H1 (cell line): ENCODE results near the gene KCNB1. TPM values are rescaled to one million over a fixed set of nuclear protein-coding genes. Genes with fewer than 3 reads are reported as not detected.

Experiments
- CTCF ChIA-PET: fragments of 300-600 bp; sonication (Branson Sonifier 250); formaldehyde crosslinking; loops from one replicate; lab custom pipeline; 2021; ENCODE audit not compliant: partially characterized antibody; lab: Charles Lee
- POLR2A ChIA-PET: fragments of 300-600 bp; sonication (Branson Sonifier 250); formaldehyde crosslinking; loops from one replicate; lab custom pipeline; 2021; ENCODE audit warnings: inconsistent platforms; ENCODE audit not compliant: partially characterized antibody; lab: Charles Lee
- DNase-seq, 2 experiments: peaks; one replicate each; pipeline versions ENCODE4 v3.0.0 to v3.0.0-alpha.2; 2010 to 2022; ENCODE audit warnings: low spot score in 2 of 2, low read depth in 1 of 2, mixed read lengths in 1 of 2
- FAIRE-seq: peaks from 2 replicates; lab custom pipeline; 2011; peaks lifted over from hg19 to GRCh38; lab: Jason Lieb, UNC
- H2AFZ ChIP-seq: 2 replicates; pipeline ENCODE4 v1.8.1; 2012; ENCODE audit warnings: low read length, inconsistent platforms
- H2AK5ac ChIP-seq: 2 replicates; pipeline ENCODE4 v1.6.1; 2013; ENCODE audit warnings: low read depth, low read length
- H2BK120ac ChIP-seq: replicated peaks from 2 replicates; pipeline ENCODE3; 2013; ENCODE audit warnings: low read depth, low read length, inconsistent platforms
- H2BK12ac ChIP-seq: 2 replicates; pipeline ENCODE4 v1.6.1; 2013; ENCODE audit warnings: low read depth, low read length
- H2BK15ac ChIP-seq: 2 replicates; pipeline ENCODE4 v1.6.1; 2013; ENCODE audit warnings: low read length
- H2BK20ac ChIP-seq: 2 replicates; pipeline ENCODE4 v1.6.1; 2013; ENCODE audit warnings: low read length
- H2BK5ac ChIP-seq: 2 replicates; pipeline ENCODE4 v1.6.1; 2013; ENCODE audit warnings: low read depth, low read length
- H3K14ac ChIP-seq: 2 replicates; pipeline ENCODE4 v1.6.1; 2013; ENCODE audit warnings: inconsistent platforms; ENCODE audit not compliant: insufficient read length
- H3K18ac ChIP-seq: 2 replicates; pipeline ENCODE4 v1.6.1; 2013; ENCODE audit warnings: low read length; ENCODE audit errors: extremely low read depth
- H3K23ac ChIP-seq: 2 replicates; pipeline ENCODE4 v1.6.1; 2013; ENCODE audit warnings: inconsistent platforms; ENCODE audit not compliant: insufficient read length
- H3K23me2 ChIP-seq: 2 replicates; pipeline ENCODE4 v1.6.1; 2013; ENCODE audit warnings: low read depth, low read length
- H3K27ac ChIP-seq: 2 replicates; pipeline ENCODE4 v1.6.1; 2011; ENCODE audit warnings: low read depth, low read length, inconsistent platforms
- H3K27me3 ChIP-seq, 4 experiments: replicated peaks in 1 of 4; 1 replicate in 1 of 4; 2 replicates in 3 of 4; pipeline versions ENCODE4 v1.6.1 to v1.8.1; 2011 to 2013; ENCODE audit warnings: low read length in 3 of 4, mild to moderate bottlenecking in 3 of 4, inconsistent platforms in 2 of 4, mixed read lengths in 2 of 4, moderate library complexity in 1 of 4; ENCODE audit not compliant: control insufficient read depth in 3 of 4, insufficient read depth in 3 of 4; ENCODE audit errors: extremely low read depth in 1 of 4
- H3K36me3 ChIP-seq, 4 experiments: 2 replicates each; pipeline versions ENCODE4 v1.6.1 to v1.8.1; 2011 to 2013; ENCODE audit warnings: mild to moderate bottlenecking in 4 of 4, low read length in 3 of 4, moderate library complexity in 2 of 4, control low read depth in 1 of 4, inconsistent platforms in 1 of 4; ENCODE audit not compliant: insufficient read depth in 4 of 4, control insufficient read depth in 2 of 4
- H3K4ac ChIP-seq: replicated peaks from 2 replicates; pipeline ENCODE3; 2013; ENCODE audit warnings: low read length, low read depth, mixed read lengths, inconsistent platforms; ENCODE audit not compliant: insufficient read length
- H3K4me1 ChIP-seq, 4 experiments: replicated peaks in 1 of 4; 1 replicate in 1 of 4; 2 replicates in 3 of 4; pipeline versions ENCODE4 v1.6.1 to v1.8.1; 2011 to 2013; ENCODE audit warnings: low read length in 3 of 4, inconsistent platforms in 2 of 4, mixed read lengths in 1 of 4; ENCODE audit not compliant: insufficient read depth in 4 of 4, control insufficient read depth in 3 of 4
- H3K4me2 ChIP-seq, 2 experiments: 2 replicates each; pipeline versions ENCODE4 v1.6.1 to v1.8.1; 2011 to 2013; ENCODE audit warnings: low read depth in 2 of 2, low read length in 2 of 2, control low read depth in 1 of 2, inconsistent platforms in 1 of 2, mild to moderate bottlenecking in 1 of 2; ENCODE audit not compliant: insufficient read depth in 1 of 2
- H3K4me3 ChIP-seq, 4 experiments: fragments of 200-600, 300-600 bp in 1 of 4; sonication (generic), shearing (Covaris generic), sonication (Bioruptor Twin) in 1 of 4; 2 replicates each; pipeline versions ENCODE4 v1.5.1 to v1.8.1; 2011 to 2016; ENCODE audit warnings: low read length in 4 of 4, low read depth in 3 of 4, control low read depth in 2 of 4, inconsistent platforms in 2 of 4, mild to moderate bottlenecking in 2 of 4, mixed read lengths in 1 of 4, moderate library complexity in 1 of 4; ENCODE audit not compliant: insufficient read depth in 2 of 4; ENCODE audit errors: extremely low read depth in 1 of 4
- H3K56ac ChIP-seq: replicated peaks from 2 replicates; pipeline ENCODE3; 2013; ENCODE audit warnings: low read depth, mild to moderate bottlenecking, mixed read lengths, low read length, inconsistent platforms; ENCODE audit not compliant: insufficient read length
- H3K79me1 ChIP-seq: 2 replicates; pipeline ENCODE4 v1.6.1; 2013; ENCODE audit warnings: low read depth, low read length, control low read depth
- H3K79me2 ChIP-seq, 2 experiments: 2 replicates each; pipeline versions ENCODE4 v1.6.1 to v1.8.1; 2012 to 2013; ENCODE audit warnings: low read length in 2 of 2, mild to moderate bottlenecking in 2 of 2, inconsistent platforms in 1 of 2; ENCODE audit not compliant: insufficient read depth in 2 of 2, control insufficient read depth in 1 of 2
- H3K9ac ChIP-seq, 4 experiments: replicated peaks in 1 of 4; 1 replicate in 1 of 4; 2 replicates in 3 of 4; pipeline versions ENCODE4 v1.6.1 to v1.8.1; 2011 to 2013; ENCODE audit warnings: low read depth in 3 of 4, low read length in 3 of 4, control low read depth in 2 of 4, mild to moderate bottlenecking in 2 of 4, moderate library complexity in 2 of 4, inconsistent platforms in 1 of 4; ENCODE audit errors: extremely low read depth in 1 of 4
- H3K9me3 ChIP-seq, 2 experiments: 2 replicates each; pipeline versions ENCODE4 v1.6.1 to v1.8.1; 2012 to 2013; ENCODE audit warnings: mild to moderate bottlenecking in 2 of 2, moderate library complexity in 2 of 2, control low read depth in 1 of 2, inconsistent platforms in 1 of 2, low read depth in 1 of 2, low read length in 1 of 2, mixed read lengths in 1 of 2; ENCODE audit not compliant: insufficient read depth in 2 of 2
- H4K20me1 ChIP-seq, 2 experiments: replicated peaks in 1 of 2; 2 replicates each; pipeline versions ENCODE3 to v1.8.1; 2011 to 2013; ENCODE audit warnings: inconsistent platforms in 2 of 2, low read length in 2 of 2, mild to moderate bottlenecking in 1 of 2; ENCODE audit not compliant: insufficient read depth in 2 of 2, control insufficient read depth in 1 of 2
- H4K5ac ChIP-seq: 2 replicates; pipeline ENCODE4 v1.6.1; 2013; ENCODE audit warnings: low read length, low read depth, mixed read lengths, inconsistent platforms; ENCODE audit not compliant: insufficient read length
- H4K8ac ChIP-seq: 2 replicates; pipeline ENCODE4 v1.8.0; 2013; ENCODE audit warnings: mild to moderate bottlenecking, moderate library complexity, low read length, inconsistent platforms; ENCODE audit not compliant: insufficient read depth; ENCODE audit errors: extremely low read depth
- H4K91ac ChIP-seq: replicated peaks from 2 replicates; pipeline ENCODE3; 2013; ENCODE audit warnings: low read length, mixed read lengths, inconsistent platforms; ENCODE audit not compliant: insufficient read length
- BRCA1 ChIP-seq: IDR thresholded peaks from 2 replicates; pipeline ENCODE4 v1.6.1; 2012; ENCODE audit warnings: low read depth, low read length, improper control_type of control experiment
- CBX5 ChIP-seq: fragments of 300-800, 300-1000 bp; sonication (generic); IDR thresholded peaks from 2 replicates; pipeline ENCODE4 v1.7.1; 2016; ENCODE audit warnings: antibody characterized with exemption, low read length, low read depth
- EGR1 ChIP-seq: IDR thresholded peaks from 2 replicates; pipeline ENCODE4 v1.6.1; 2011; ENCODE audit warnings: low read depth, low read length, borderline replicate concordance
- KDM5A ChIP-seq: fragments of 200-600 bp; IDR thresholded peaks from 2 replicates; pipeline ENCODE4 v1.7.1; 2012; ENCODE audit warnings: mild to moderate bottlenecking, low read length, inconsistent platforms, mixed read lengths
- SIRT6 ChIP-seq: IDR thresholded peaks from one replicate; pipeline ENCODE4 v1.7.1; 2012; ENCODE audit warnings: low read length, inconsistent platforms
- SIX5 ChIP-seq: IDR thresholded peaks from 2 replicates; pipeline ENCODE4 v1.6.1; 2011; ENCODE audit warnings: mild to moderate bottlenecking, low read depth, low read length
- SRF ChIP-seq: IDR thresholded peaks from 2 replicates; pipeline ENCODE4 v1.6.1; 2011; ENCODE audit warnings: mild to moderate bottlenecking, low read depth, low read length, moderate library complexity
- SUZ12 ChIP-seq: fragments of 200-600 bp; sonication (generic); IDR thresholded peaks from 2 replicates; pipeline ENCODE4 v1.6.1; 2012; ENCODE audit warnings: mild to moderate bottlenecking, inconsistent platforms, low read length, moderate library complexity, mixed read lengths
- WGBS, 2 experiments: shearing (Covaris generic) in 1 of 2; methylation state at CpG; one replicate each; pipeline versions ENCODE4 v1.1.6 to v1.1.7; 2013 to 2015; ENCODE audit warnings: low lambda C conversion rate in 2 of 2, mixed read lengths in 2 of 2, inconsistent platforms in 1 of 2, low coverage in 1 of 2, missing lambda C conversion rate in 1 of 2; ENCODE audit not compliant: insufficient replicate concordance in 2 of 2, insufficient coverage in 1 of 2, insufficient read length in 1 of 2; ENCODE audit errors: extremely low coverage in 1 of 2, missing lambda C conversion rate in 1 of 2; 5-methylcytosine and 5-hydroxymethylcytosine counted together
- polyA plus RNA-seq, 7 experiments: library from polyadenylated mRNA; depleted of rRNA in 3 of 7; stranded (reverse) in 5 of 7; unstranded in 2 of 7; fragments of >200 nt in 5 of 7; fragments of 200-250 nt in 2 of 7; gene quantifications; 1 replicate in 5 of 7; 2 replicates in 1 of 7; 4 replicates in 1 of 7; pipeline versions ENCODE4 v1.2.1 to v1.2.3, GENCODE V29; 2011 to 2013; ENCODE audit warnings: missing spikeins in 2 of 7, mixed read lengths in 2 of 7
- total RNA-seq: library from RNA; stranded (reverse); fragmentation: NEBNext Ultra II Directional; extraction: Animal tissue kit (Norgen Biotek cat#: 25700); gene quantifications from 2 replicates; pipeline ENCODE4 v1.2.1, GENCODE V29; 2021

The KCNB1 gene
- total and polyA plus RNA-seq, 2 of the 8 experiments (the other 6 are each of a cell fraction or from before 2014, with no cell fraction given) = 0.58 to 0.67 TPM

- Histone ChIP-seq H2BK20ac (no peak overlapping the region), H4K5ac (no peak overlapping the region), H2BK15ac (no peak overlapping the region), H3K27me3 (no peaks in the 10 kb centered on the region; a peak in 1 of 7 replicates), H4K8ac (no peak overlapping the region), H3K4me3 (no peak overlapping the region), H3K9ac (no peak overlapping the region), H4K20me1 (no peaks in the 10 kb centered on the region), H3K23ac (no peak overlapping the region), H3K18ac (no peak overlapping the region), H3K4me2 (no peak overlapping the region), H4K91ac (no peak overlapping the region), H3K27ac (no peak overlapping the region), H2BK12ac (no peak overlapping the region), H3K23me2 (no peaks in the 10 kb centered on the region), H3K36me3 (no peaks in the 10 kb centered on the region), H2BK5ac (no peak overlapping the region), H3K9me3 (no peaks in the 10 kb centered on the region), H3K56ac (no peak overlapping the region), H3K4me1 (no peaks in the 10 kb centered on the region), H3K79me1 (no peaks in the 10 kb centered on the region), H2AK5ac (no peak overlapping the region), H3K79me2 (no peaks in the 10 kb centered on the region), H3K14ac (no peak overlapping the region), H2AFZ (no peak overlapping the region), H2BK120ac (no peak overlapping the region), H3K4ac (no peak overlapping the region)
- no peak for FAIRE-seq
- ChIA-PET POLR2A (interaction anchor here (2.1 kb wide), 1 partner anchor 9 kb away, joined by 4 read pairs; no protein-coding TSS in a partner anchor), CTCF (interaction anchor here (0.8 to 8.2 kb wide), 11 partner anchors 9 to 256 kb away, joined by 3 to 47 read pairs (median 5); no protein-coding TSS in a partner anchor)
- no peak for DNase-seq
- WGBS, 2 experiments = 90% methylated on average over 4 of the region's 4 CpGs; no CpG with 5 or more reads in 1 of the 2 experiments
- TF ChIP-seq EGR1 (no peak), SUZ12 (no peak), KDM5A (no peak), CBX5 (no peak), BRCA1 (no peak), SIX5 (no peak), SIRT6 (no peak), SRF (no peak)
These were observed 127.8 kb downstream of the KCNB1 start for GRCh38 chr20:49354673-49355072.
